Activated CD4-positive, alpha-beta T cell treated with anti-CD3 and anti-CD28 coated beads, Interleukin-2, amount 50 U/mL, for 16 hours (primary cell): ENCODE measurements around the gene WHRN.

Experiments used
- DNase-seq: peaks from one replicate; pipeline ENCODE4 v3.0.0-alpha.2; 2020

Gene WHRN

DNA sequence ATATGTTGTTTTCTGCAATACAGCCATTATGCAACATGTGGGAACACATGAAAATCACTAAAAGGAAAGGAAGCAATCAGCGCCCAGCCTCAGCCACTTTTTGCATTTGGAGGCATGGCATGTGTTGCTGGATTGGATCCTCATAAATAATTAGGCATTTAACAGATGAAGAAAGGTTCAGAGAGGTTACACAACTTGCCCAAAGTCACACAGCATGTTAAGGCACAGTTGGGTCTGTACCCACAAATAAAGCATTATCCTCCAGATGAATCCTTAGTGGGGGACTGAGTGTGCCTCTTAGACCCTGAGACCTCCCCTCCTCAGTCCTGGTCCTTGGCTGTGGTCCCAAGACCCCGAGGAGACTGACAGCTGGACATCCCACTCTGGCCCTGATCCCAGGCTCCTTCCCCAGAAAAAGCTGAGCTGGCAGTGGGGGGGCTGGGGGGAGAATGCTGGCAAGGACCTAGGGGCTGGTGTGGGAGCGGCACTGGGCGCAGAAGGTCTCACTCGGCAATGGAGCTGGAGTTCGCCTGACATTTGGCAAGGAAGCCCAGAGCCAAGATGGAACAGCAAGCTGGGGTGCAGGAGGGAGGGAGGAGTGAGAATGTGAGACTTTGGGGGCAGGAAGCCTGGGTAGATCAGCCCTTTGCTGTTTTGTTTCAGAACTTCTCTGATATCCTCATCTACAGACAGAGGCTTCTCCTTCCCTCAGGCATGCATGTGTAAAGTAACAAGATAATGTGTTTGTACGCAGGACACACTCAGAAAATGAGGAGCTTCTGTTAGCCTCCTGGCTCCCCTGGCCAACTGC, 110.5 kb downstream of the WHRN start:
- no peak for DNase-seq

DNA sequence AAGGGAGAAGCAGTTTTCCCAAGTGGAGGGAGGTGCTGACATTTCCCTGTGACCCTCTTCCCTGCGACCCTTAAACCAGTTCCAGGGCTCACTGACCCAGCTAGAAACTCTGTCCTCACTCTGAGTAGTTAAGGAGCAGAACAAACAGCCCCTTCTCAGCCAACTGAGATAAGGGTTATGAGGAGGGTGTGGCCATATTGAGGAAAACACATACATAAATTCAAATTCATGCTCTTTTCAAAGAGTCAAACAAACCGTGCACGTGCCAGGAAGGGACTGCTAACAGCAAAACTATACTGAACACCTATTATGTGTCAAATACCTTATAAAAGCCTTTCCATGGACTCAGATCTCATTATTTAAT, 112.5 kb downstream of the WHRN start:
- DNase-seq = no peak

DNA sequence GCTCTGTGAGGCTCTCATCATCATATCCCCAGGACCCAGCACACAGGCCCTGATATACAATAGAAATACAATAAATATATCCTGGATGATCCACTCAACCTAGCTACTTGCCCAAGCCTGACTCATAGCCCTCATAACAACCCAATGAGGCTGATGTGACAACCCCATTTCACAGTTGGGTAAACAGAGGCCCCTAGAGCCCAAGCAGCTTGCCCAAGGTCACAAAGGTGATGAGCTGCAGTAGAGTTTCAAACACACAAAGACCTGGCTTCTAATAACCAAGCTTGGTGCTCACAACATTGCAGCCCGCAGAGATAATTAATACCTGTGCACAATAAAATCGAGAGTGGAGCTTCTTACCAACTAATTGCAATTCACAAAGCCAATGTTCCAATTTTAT, 114.3 kb downstream of the WHRN start:
- DNase-seq = no peak

DNA sequence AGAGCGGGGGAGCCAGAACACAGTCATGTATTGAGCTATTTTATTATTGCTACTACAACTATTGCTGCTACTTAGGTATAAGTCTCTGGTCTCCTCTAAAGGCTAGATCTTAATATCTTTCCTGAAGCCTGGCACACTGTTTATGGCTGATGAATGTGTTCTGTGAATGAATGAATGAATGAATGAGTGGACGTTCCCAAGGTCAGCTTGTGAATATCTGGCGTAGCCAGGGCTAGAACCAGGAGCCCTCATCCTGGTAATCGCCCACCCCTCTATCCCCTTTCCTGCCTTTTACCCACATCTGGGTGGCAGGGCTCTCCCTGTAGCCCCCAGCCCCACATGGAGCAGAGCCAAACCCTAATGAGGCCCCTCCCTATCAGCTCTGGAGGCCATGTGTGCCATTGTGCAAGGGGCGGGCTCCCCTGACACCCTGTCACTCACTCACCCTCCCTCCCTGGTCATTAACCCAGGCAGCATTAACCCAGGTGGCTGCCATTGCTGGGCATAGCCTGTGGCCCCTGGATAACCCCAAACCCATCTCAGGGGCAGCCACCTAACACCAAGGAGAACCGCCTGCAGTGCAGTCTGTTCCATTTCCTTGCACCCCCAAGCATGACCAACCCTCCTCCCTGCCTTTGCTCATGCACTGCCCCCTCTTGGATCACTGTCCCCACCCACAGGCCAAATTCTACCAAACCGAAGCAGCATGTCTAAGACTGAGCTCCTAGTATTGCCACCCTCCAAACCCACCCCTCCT, 115.5 kb downstream of the WHRN start:
- no peak for DNase-seq

DNA sequence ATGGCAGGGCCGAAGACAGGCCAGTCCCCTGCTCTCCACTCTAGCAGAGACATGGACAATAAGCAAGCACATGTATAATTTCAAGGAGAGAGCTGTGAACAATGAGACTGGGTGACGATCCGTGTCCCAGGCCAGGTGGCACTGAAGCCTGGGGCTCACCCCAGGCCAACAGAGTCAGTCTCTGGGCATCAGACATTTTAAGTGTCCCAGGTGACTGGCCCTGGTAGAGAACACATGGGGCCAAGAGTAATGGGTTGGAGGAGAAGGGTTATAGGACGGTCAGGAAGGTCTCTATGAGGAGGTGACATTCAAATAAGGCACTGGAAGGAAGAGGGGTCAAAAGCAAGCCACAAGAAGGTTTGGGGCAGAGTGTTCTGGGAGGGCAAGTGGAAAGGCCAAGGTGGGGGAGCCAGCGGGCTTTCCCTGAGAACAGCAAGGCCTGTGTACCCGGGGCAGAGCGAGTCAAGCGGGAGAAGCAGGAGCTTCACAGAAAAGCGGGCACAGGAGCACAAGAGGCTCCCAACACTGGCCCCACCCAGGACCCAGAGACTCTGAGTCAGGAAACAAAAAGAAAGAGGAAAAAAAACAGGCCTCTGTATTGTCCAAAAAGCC, 116.4 kb downstream of the WHRN start:
- DNase-seq = no peak

DNA sequence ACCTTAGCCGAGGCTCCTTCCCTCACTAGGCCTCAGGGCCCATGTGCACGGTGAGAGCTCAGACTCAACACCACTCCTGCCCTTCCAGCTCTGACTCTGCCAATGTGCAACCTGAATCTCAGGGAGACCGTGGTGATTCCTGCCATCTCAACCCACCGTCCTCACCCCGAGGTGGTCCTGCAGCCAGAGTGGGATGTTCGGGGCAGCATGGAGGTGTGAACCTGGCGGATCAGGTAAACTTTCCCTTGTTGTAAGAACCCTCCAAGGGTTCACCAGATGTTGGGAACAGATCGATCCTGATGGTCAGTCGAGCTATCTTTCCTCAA, 117.0 kb downstream of the WHRN start:
- DNase-seq = no peak

DNA sequence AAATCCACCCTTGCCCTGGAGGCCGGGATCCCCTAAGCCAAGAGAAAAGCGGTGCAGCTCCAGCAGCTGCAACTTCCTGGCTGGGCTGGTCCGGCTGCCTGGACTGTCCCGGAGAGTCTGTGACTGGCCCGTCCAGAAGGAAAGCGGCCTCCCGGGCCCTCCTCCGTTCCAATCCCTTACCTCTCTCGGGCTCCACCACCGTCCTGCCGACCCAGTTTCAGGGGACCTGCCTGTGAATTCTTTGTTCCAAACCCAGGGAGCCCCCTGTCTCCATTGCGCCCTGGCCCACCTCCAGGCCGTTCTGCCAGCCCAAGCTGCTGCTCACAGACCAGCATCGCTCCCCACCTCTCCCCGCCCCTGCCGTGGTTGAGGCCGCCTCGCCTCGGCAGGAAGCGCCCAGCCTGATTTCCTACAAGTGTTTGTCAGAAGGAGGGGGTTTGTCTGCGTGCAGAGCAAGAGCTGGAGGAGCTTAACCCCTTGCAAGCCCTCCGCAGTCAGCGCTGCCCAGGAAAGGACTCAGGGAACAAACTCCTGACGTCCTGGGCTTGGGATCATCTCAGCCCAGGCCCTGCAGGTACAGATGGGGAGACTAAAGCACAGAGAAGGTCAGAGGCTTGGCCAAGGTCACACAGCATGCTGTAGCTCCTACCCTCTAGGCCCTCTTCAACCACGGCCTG, 117.5 kb downstream of the WHRN start, which contains the start of gene AKNA:
Gene AKNA, minus strand, starts transcription at position 303 of the 677 bp plus-strand sequence. CDS start 6,649 bp downstream, outside the sequence.
- peak; percentile 90 for DNase-seq

DNA sequence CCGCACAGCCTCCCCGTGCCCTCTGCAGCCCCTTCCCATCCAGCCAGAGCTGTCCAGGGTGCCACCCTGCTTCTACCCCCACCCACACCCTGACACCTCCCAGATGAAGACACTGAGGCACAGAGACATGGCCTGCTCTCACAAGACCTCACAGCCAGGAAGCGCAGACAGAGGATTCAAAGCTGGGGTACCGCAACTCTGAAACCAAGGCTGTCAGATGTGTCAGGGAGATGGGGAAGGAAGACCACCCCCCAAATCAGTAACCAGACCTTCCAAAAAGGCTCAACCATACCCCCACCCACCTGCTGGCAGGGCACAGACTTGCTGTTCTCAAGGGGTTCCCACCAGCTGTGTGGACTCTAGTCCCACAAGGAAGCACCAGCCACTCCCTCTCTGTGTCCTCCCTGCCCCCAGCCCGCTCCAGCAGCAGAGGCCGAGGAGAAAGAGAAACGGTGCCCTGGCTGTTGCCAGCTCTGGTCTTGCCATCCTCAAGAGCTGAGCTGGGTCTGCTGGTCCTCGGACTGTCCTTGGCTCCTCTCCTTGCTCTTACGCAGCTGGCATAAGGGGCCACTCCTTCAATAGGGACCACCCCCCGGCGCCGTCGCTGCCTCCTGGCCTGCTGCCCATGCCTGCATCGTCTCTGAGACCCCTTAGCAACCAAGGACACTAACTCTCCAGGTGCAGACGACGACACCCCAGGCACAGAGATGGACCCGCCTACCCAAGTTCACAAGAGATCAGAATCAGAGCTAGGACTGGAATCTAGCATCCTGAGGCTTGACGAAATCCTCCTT, 118.2 kb downstream of the WHRN start:
- no peak for DNase-seq

DNA sequence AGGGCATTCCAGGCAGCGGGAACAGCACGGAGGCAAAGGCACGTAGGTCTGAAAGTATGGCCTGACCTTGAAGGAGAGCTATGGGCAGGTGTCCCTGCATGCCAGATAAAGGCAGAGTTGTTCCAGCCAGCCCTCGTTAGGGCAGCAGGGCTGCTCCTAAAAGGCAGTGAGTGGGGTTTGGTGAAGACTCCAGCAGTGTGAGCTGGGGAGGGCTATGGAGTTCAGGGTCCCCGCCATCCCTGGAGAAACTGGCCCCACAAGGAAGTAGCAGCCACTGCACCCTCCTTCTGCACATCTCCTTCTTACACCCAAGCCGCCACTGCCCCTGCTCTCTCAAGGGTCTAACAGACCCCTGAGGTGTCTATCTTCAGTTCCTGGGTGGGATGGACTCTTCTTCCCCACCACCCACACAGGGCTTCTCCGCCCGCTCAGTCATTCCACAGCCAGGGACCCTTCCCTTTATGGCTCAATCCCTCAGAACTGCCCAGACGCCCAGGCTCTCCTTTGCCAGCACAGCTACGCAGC, 118.8 kb downstream of the WHRN start:
- DNase-seq = no peak

DNA sequence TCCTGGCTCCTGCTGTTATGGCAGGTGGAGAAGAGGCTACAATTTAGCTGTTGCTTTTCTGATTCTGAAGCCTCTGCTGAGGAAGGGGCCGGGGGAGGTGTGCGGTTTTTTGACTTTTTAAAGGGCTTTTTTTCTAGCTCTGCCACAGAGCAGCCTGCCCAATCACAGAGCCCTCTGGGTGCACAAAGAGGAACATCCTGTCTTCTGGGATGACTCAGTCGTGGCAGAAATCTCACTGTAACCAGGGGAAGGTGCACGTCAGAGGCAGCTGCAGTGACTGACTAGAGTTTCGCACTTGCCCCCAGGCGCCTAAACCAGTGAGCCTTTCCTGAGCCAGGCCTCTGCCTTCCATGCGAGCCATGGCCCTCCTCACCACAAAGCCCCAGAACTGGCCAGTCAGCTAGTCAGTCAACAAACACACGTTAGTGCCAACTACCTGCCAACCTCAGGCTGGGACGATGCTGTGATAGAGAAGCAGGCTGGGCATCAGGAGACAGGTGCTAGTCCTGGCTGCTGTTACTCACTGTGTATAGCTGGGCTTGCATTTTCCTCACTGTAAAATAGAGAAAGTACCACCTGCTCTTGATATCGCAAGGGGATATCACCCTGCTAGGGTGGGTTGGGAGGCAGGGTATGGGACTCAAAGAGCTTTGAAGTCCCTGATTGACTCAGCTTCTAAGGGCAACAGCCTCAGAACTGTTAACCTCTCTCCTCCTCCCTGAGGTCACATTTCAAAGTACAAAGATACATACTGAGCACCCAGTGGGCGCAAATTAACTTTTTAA, 119.7 kb downstream of the WHRN start:
- DNase-seq = peak; percentile 98

DNA sequence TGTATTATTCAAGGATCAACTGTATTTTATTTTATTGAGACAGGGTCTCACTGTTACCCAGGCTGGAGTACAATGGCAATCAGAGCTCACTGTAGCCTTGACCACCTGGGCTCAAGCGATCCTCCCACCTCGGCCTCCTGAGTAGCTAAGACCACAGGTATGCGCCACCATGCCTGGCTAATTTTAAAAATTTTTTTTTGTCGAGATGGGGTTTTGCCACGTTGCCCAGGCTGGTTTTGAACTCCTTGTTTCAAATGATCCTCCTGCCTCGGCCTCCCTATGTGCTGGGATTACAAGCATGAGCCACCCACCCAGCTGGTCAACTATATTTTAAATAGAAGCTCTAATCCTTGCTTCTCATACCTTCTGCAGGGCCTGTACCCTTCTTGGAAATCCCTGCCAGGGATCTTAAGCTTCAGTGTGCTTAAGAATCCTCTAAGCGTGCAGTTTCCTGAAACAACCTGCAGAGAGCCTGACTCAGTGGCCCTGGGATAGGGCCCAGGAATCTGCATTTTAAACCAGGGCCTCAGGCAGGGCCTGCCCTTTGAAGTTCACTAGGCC, 120.4 kb downstream of the WHRN start:
- DNase-seq = no peak

DNA sequence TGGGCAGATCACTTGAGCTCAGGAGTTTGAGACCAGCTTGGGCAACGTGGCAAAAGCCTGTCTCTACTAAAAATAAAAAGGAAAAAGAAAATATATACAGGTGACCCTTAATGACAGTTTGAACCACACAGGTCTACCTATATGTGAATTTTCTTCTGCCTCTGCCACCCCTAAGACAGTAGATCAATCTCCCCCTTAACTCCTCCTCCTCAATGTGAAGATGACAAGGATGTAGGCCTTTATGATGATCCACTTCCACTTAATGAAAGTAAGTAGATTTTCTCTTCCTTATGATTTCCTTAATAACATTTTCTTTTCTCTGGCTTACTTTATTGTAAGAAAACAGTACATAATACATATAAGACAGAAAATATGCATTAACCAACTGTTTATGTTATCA, 120.9 kb downstream of the WHRN start:
- DNase-seq = no peak

DNA sequence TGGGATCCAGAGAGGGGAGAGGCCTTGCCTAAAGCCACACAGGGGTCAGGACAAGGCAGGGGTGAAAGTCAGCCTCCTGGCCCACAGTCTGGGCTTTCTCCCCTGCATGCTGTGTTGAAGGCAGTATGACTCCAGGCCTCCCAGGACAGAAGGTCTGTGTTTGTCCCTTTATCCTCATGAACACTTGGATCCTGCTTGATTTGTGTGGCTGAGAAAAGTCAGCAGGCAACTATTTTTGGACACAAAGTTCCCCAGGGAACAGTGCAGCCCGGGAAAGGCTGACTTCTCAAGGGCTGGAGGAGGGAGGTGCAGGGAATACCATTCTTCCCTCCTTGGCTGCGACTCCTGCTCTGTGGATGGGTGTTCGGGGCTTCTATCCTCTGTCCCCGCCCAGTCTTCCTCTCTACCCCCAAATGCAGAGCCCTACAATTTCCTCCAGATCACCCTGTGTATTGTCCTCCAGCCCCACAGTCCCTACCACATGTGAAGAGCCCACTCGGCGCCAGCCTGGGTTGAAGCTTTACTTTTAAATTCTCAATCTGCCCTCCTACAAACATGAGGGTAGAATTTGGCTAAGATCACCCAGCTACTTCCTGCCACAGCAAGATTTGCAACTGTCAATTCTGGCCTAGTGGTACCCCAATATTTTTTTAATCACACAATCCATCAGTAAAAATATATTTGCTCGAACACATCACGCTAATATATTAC, 121.6 kb downstream of the WHRN start:
- no peak for DNase-seq

DNA sequence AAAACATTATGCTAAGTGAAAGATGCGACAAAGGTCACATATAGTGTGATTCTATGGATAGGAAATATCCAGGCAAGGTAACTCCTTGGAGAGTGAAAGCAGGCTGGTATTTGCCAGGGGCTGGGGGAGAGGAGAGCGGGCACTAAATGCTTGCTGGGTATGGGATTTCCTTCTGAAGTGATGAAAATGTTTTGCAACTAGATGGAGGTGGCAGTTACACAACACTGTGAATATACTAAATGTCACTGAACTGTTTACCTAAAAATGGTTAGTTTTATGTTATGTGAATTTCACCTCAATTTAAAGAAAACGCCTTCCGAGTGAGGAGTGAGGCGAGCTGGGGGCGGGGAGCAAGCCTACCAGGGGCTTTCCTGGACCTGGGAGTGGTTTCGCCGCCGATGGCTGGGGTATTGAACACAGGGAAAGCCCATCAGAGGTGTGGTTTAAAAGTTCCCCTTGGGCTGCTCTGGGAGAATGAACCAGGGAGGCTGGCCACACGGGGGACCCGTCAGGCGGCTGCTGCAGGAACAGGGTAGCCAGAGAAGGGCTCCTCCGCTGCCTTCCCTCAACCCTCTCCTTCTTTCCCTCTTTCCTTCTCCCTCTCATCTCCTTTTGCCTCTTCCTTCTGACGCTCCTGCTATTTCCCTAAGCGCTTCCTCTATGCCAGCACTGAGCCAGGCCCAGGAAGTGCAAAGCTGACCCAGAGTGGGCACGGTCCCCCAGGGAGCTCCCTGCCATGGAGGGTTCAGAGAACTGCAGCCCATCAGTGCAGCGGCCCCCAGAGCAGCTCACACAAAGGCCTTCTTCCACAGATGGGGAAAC, 122.4 kb downstream of the WHRN start:
- peak; percentile 81 for DNase-seq

DNA sequence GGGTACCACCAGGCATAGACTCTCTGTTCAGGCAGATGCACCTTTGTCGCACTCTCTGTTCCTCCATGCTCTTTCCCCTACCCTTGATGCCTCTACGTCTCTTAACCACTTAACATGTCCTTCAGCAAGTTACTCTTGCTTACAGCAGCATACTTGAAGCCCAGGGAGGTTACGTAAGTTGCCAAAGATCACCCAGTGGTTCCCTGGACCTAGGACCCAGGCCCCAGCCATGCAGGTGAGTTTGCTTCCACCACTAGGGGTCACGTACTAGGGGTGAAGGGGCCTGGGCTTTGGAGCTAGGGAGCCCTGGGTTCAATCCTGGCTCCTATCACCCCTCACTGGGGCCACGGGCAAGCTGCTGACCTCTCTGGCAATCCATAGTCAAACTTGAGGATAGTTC, 126.4 kb downstream of the WHRN start:
- no peak for DNase-seq

DNA sequence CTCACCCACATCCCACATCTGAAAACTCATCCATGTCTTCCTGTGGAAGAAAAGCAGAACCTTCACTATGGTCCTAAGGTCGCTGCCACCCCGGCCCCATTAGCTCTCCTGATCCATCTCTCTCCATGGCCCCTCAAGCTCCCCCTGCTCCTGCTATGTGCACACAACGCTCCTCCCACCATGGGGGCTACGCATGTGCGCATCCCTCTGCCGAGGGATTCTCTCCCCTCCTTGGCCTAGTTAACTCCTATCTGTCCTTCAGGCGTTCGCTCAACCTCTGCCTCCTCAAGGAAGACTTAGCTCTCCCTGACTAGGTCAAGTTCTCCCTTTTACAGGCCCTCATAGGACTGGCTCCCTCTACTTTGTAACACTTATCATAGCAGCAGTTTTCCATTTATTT, 127.3 kb downstream of the WHRN start:
- DNase-seq = no peak

DNA sequence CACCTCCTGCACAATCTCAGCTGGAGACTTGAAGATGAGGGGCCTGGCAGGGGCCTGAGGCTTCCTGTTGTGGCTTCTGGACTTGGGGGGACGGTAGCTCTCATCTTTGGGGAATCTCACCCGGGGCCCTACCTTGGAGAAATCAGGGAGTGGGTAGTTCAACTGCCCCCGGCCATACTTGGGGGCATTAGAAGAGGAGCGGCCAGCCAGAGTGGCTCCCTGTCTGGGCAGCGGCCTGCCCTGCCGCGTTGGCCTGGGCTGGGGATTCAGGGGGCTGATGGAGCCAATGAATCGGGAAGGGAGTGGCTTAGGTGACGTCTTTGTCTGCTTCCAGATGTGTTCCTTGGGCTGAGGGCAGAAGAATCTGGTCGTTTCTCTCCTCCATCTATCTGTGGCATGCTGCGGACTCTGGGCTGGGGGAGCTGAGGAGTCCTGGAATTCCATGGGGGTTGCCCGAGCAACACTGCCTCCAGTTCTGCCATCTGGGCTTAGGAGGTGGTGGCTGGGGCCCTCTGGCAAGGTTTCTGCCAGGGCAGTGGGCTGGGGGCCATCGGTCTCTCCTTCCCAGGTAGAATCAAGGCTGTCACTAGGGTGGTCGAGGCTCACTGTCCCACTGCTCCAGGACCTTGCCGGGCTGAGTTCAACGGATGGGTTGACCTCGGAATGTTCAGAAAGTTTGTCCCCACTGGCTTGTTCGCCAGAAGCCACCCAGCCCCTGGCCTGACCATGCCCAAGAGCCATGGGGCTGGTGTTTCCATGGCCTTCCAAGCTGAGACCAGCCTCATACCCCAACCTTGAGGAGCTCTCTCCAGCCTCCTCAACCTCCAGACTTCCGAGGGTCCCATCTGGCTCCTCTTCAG, 128.5 kb downstream of the WHRN start:
- DNase-seq = no peak

DNA sequence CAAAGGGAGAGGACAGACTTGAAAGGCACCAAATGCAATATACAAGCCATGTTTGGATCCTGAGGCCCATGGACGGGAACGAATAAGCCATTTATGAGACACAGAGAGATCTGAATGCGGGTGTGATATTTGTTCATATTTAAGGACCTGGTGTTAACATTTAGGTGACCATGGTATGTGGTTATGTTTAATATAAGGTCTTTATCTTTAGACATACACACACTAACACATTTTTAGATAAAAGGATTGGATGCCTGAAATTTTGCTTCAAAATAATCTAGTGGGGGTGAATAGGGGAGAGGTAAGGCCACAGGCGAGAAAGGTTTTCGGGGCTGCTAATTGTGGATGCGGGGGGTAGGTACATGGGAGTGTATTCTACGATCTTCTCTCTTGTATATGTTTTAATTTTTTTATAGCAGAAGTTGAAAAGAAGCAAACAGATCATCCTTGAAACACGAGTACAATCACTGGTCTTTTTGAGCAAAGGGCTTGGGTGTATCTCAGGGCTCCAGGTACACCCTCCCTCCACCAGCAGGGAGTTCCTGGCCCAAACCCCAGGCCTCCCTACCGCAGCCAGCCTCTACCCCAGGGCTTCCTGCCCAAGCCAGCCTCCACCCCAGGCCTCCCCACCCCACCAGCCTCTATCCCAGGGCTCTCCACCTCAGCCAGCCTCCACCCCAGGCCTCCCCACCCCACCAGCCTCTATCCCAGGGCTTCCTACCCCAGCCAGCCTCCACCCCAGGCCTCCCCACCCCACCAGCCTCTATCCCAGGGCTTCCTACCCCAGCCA, 129.7 kb downstream of the WHRN start:
- DNase-seq = no peak
